ENCODE measurements around the gene NCK2.

DNA sequence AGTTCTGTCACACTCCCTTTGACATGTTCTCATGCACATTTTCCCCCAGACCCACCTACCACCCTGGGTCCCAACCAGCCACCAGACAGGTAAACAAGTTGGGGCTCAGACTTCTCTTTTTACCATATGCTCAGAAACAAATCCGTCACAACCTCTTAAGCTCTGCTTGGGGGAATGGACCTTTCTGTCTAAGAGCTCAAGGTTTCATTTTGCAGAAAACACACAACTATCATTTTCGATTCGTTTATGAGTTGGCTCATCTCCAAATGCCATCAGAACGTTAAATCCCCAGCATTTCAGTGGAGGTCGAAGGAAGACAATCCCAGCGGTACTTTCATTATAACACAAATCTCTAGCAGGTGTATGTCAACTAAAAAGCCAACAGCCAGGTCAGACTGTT is 30.6 kb upstream of the NCK2 start:
- TF ChIP-seq POLR2A (IDR thresholded peaks at IDR 0.05) (no peak), CTCF (IDR thresholded peaks at IDR 0.05) (no peak)

Measured in esophagus squamous epithelium (tissue), 4 donors.